ENCODE measurements around the gene EPHB2.
"Not testable (repeated sequence)": the region's sequence is repeated elsewhere in the genome, so short reads cannot be mapped to it uniquely, and the experiment has no call there.

Gene EPHB2

GRCh38 chr1:22710701-22711049 is at the start of gene EPHB2:
Gene EPHB2, plus strand, starts transcription at chr1:22710839. Its CDS starts 144 bp downstream, at chr1:22710983.
- Histone ChIP-seq H3K4me3 (ENCODE audit: low read length) (peak within 1 kb of the TSS; percentile 64), H3K4me1 (ENCODE audit: control insufficient read depth, insufficient read depth, low read length) (peaks cover 8% of the 10 kb centered on the region)
- peak; percentile 74 for DNase-seq (ENCODE audit: low read depth)

GRCh38 chr1:22661880-22662279 is 48.8 kb upstream of the EPHB2 start:
- Histone ChIP-seq H3K4me3 (ENCODE audit: low read length) (no peak overlapping the region), H3K4me1 (ENCODE audit: control insufficient read depth, insufficient read depth, low read length) (no peaks in the 10 kb centered on the region), H3K9me3 (ENCODE audit: control insufficient read depth, low read length) (no peaks in the 10 kb centered on the region), H3K36me3 (ENCODE audit: control insufficient read depth, insufficient read depth, low read length, severe bottlenecking) (no peaks in the 10 kb centered on the region), H3K9ac (ENCODE audit: low read length) (no peak overlapping the region), H3K27me3 (replicated peaks; ENCODE audit: control insufficient read depth, insufficient read depth, low read length) (peaks cover 82% of the 10 kb centered on the region)
- no peak for DNase-seq (ENCODE audit: low read depth)

More at GRCh38 chr1:22710701-22711049, at the start of gene EPHB2:
- Histone ChIP-seq H3K9ac (ENCODE audit: low read length) (no peak within 1 kb of the TSS), H3K9me3 (ENCODE audit: control insufficient read depth, low read length) (no peaks in the 10 kb centered on the region), H3K27me3 (replicated peaks; ENCODE audit: control insufficient read depth, insufficient read depth, low read length) (peaks cover 34% of the 10 kb centered on the region), H3K36me3 (ENCODE audit: control insufficient read depth, insufficient read depth, low read length, severe bottlenecking) (no peaks in the 10 kb centered on the region)

- H3K9me3 ChIP-seq (ENCODE audit: control insufficient read depth, low read length): no peaks in the 10 kb centered on the region
- H3K4me3 ChIP-seq (ENCODE audit: low read length): no peak overlapping the region
- no peak for DNase-seq (ENCODE audit: low read depth)
- no peak overlapping the region for H3K9ac ChIP-seq (ENCODE audit: low read length)
- H3K36me3 ChIP-seq (ENCODE audit: control insufficient read depth, insufficient read depth, low read length, severe bottlenecking): no peaks in the 10 kb centered on the region
- H3K4me1 ChIP-seq (ENCODE audit: control insufficient read depth, insufficient read depth, low read length): no peaks in the 10 kb centered on the region
- H3K27me3 ChIP-seq (replicated peaks; ENCODE audit: control insufficient read depth, insufficient read depth, low read length): peaks cover 85% of the 10 kb centered on the region
Measured at GRCh38 chr1:22662318-22662717, 48.3 kb upstream of the EPHB2 start.

- H3K9ac ChIP-seq (ENCODE audit: low read length): no peak overlapping the region
- no peaks in the 10 kb centered on the region for H3K36me3 ChIP-seq (ENCODE audit: control insufficient read depth, insufficient read depth, low read length, severe bottlenecking)
- H3K27me3 ChIP-seq (replicated peaks; ENCODE audit: control insufficient read depth, insufficient read depth, low read length): peaks cover 90% of the 10 kb centered on the region
- no peak for DNase-seq (ENCODE audit: low read depth)
- H3K9me3 ChIP-seq (ENCODE audit: control insufficient read depth, low read length): no peaks in the 10 kb centered on the region
- no peak overlapping the region for H3K4me3 ChIP-seq (ENCODE audit: low read length)
- H3K4me1 ChIP-seq (ENCODE audit: control insufficient read depth, insufficient read depth, low read length): no peaks in the 10 kb centered on the region
Measured at GRCh38 chr1:22662986-22663408, 47.6 kb upstream of the EPHB2 start.

GRCh38 chr1:22665752-22666151 is 44.9 kb upstream of the EPHB2 start:
- no peaks in the 10 kb centered on the region for H3K36me3 ChIP-seq (ENCODE audit: control insufficient read depth, insufficient read depth, low read length, severe bottlenecking)
- no peaks in the 10 kb centered on the region for H3K4me1 ChIP-seq (ENCODE audit: control insufficient read depth, insufficient read depth, low read length)
- no peaks in the 10 kb centered on the region for H3K9me3 ChIP-seq (ENCODE audit: control insufficient read depth, low read length)
- H3K27me3 ChIP-seq (replicated peaks; ENCODE audit: control insufficient read depth, insufficient read depth, low read length): peaks cover 91% of the 10 kb centered on the region
- peak; percentile 43 for DNase-seq (ENCODE audit: low read depth)
- H3K9ac ChIP-seq (ENCODE audit: low read length): no peak overlapping the region
- H3K4me3 ChIP-seq (ENCODE audit: low read length): no peak overlapping the region

- H3K36me3 ChIP-seq (ENCODE audit: control insufficient read depth, insufficient read depth, low read length, severe bottlenecking): no peaks in the 10 kb centered on the region
- no peaks in the 10 kb centered on the region for H3K9me3 ChIP-seq (ENCODE audit: control insufficient read depth, low read length)
- peaks cover 91% of the 10 kb centered on the region for H3K27me3 ChIP-seq (replicated peaks; ENCODE audit: control insufficient read depth, insufficient read depth, low read length)
- H3K9ac ChIP-seq (ENCODE audit: low read length): no peak overlapping the region
- DNase-seq (ENCODE audit: low read depth): no peak
- H3K4me3 ChIP-seq (ENCODE audit: low read length): no peak overlapping the region
- no peaks in the 10 kb centered on the region for H3K4me1 ChIP-seq (ENCODE audit: control insufficient read depth, insufficient read depth, low read length)
Measured at GRCh38 chr1:22666412-22666811, 44.2 kb upstream of the EPHB2 start.

- not testable (repeated sequence) for H3K4me1 ChIP-seq (ENCODE audit: control insufficient read depth, insufficient read depth, low read length); H3K9ac ChIP-seq (ENCODE audit: low read length); H3K9me3 ChIP-seq (ENCODE audit: control insufficient read depth, low read length); H3K4me3 ChIP-seq (ENCODE audit: low read length); DNase-seq (ENCODE audit: low read depth); H3K36me3 ChIP-seq (ENCODE audit: control insufficient read depth, insufficient read depth, low read length, severe bottlenecking)
- peaks cover 89% of the 10 kb centered on the region for H3K27me3 ChIP-seq (replicated peaks; ENCODE audit: control insufficient read depth, insufficient read depth, low read length)
Measured at GRCh38 chr1:22668840-22669239, 41.8 kb upstream of the EPHB2 start.

GRCh38 chr1:22670352-22670975 is 40.2 kb upstream of the EPHB2 start:
- Histone ChIP-seq H3K27me3 (replicated peaks; ENCODE audit: control insufficient read depth, insufficient read depth, low read length) (peaks cover 73% of the 10 kb centered on the region), H3K9ac (ENCODE audit: low read length) (no peak overlapping the region), H3K36me3 (ENCODE audit: control insufficient read depth, insufficient read depth, low read length, severe bottlenecking) (no peaks in the 10 kb centered on the region)

GRCh38 chr1:22671999-22672398 is 38.6 kb upstream of the EPHB2 start:
- no peaks in the 10 kb centered on the region for H3K9me3 ChIP-seq (ENCODE audit: control insufficient read depth, low read length)
- DNase-seq (ENCODE audit: low read depth): no peak
- H3K4me1 ChIP-seq (ENCODE audit: control insufficient read depth, insufficient read depth, low read length): peaks cover 8% of the 10 kb centered on the region
- H3K27me3 ChIP-seq (replicated peaks; ENCODE audit: control insufficient read depth, insufficient read depth, low read length): peaks cover 62% of the 10 kb centered on the region
- H3K36me3 ChIP-seq (ENCODE audit: control insufficient read depth, insufficient read depth, low read length, severe bottlenecking): no peaks in the 10 kb centered on the region
- H3K9ac ChIP-seq (ENCODE audit: low read length): no peak overlapping the region
- H3K4me3 ChIP-seq (ENCODE audit: low read length): no peak overlapping the region

More at GRCh38 chr1:22670352-22670975, 40.2 kb upstream of the EPHB2 start:
- H3K4me3 ChIP-seq (ENCODE audit: low read length): no peak overlapping the region
- no peaks in the 10 kb centered on the region for H3K9me3 ChIP-seq (ENCODE audit: control insufficient read depth, low read length)
- no peaks in the 10 kb centered on the region for H3K4me1 ChIP-seq (ENCODE audit: control insufficient read depth, insufficient read depth, low read length)
- no peak for DNase-seq (ENCODE audit: low read depth)

GRCh38 chr1:22673486-22674409 is 36.9 kb upstream of the EPHB2 start:
- Histone ChIP-seq H3K9me3 (ENCODE audit: control insufficient read depth, low read length) (no peaks in the 10 kb centered on the region), H3K4me1 (ENCODE audit: control insufficient read depth, insufficient read depth, low read length) (peaks cover 8% of the 10 kb centered on the region), H3K36me3 (ENCODE audit: control insufficient read depth, insufficient read depth, low read length, severe bottlenecking) (no peaks in the 10 kb centered on the region), H3K27me3 (replicated peaks; ENCODE audit: control insufficient read depth, insufficient read depth, low read length) (peaks cover 49% of the 10 kb centered on the region), H3K9ac (ENCODE audit: low read length) (no peak overlapping the region), H3K4me3 (ENCODE audit: low read length) (no peak overlapping the region)
- DNase-seq (ENCODE audit: low read depth): peak; percentile 69

GRCh38 chr1:22674410-22674749 is 36.3 kb upstream of the EPHB2 start:
- Histone ChIP-seq H3K4me3 (ENCODE audit: low read length) (no peak overlapping the region), H3K4me1 (ENCODE audit: control insufficient read depth, insufficient read depth, low read length) (peaks cover 8% of the 10 kb centered on the region), H3K9ac (ENCODE audit: low read length) (no peak overlapping the region), H3K27me3 (replicated peaks; ENCODE audit: control insufficient read depth, insufficient read depth, low read length) (peaks cover 43% of the 10 kb centered on the region), H3K9me3 (ENCODE audit: control insufficient read depth, low read length) (no peaks in the 10 kb centered on the region), H3K36me3 (ENCODE audit: control insufficient read depth, insufficient read depth, low read length, severe bottlenecking) (no peaks in the 10 kb centered on the region)
- no peak for DNase-seq (ENCODE audit: low read depth)
